Mesendoderm (in vitro differentiated cells): ENCODE data around the gene SPRTN.

Source experiments
- DNase-seq: peaks from one replicate; pipeline ENCODE4 v3.0.0; 2013
- H2AK5ac ChIP-seq: 2 replicates; pipeline ENCODE4 v1.6.1; 2013; ENCODE audit warnings: low read length, inconsistent platforms
- H2BK120ac ChIP-seq: 2 replicates; pipeline ENCODE4 v1.6.1; 2013; ENCODE audit warnings: low read depth, mild to moderate bottlenecking, low read length, moderate library complexity, mixed read lengths
- H2BK15ac ChIP-seq: replicated peaks from 2 replicates; pipeline ENCODE4 v1.6.1; 2013; ENCODE audit warnings: low read depth, mild to moderate bottlenecking, moderate library complexity
- H2BK5ac ChIP-seq: 2 replicates; pipeline ENCODE4 v1.6.1; 2013; ENCODE audit warnings: low read length, inconsistent platforms
- H3K18ac ChIP-seq: 2 replicates; pipeline ENCODE4 v1.6.1; 2013; ENCODE audit warnings: mild to moderate bottlenecking, low read length, mixed read lengths
- H3K23ac ChIP-seq: one replicate; pipeline ENCODE4 v1.6.1; 2013; ENCODE audit warnings: low read length
- H3K27ac ChIP-seq: 2 replicates; pipeline ENCODE4 v1.5.1; 2013; ENCODE audit warnings: low read depth, mild to moderate bottlenecking, inconsistent platforms, low read length, moderate library complexity
- H3K27me3 ChIP-seq: 2 replicates; pipeline ENCODE4 v1.6.1; 2013; ENCODE audit warnings: low read length, control low read depth, mild to moderate bottlenecking, inconsistent platforms; ENCODE audit not compliant: insufficient read depth, poor library complexity
- H3K36me3 ChIP-seq: 2 replicates; pipeline ENCODE4 v1.6.1; 2013; ENCODE audit warnings: low read length, inconsistent platforms; ENCODE audit not compliant: control insufficient read depth, insufficient read depth
- H3K4ac ChIP-seq: one replicate; pipeline ENCODE4 v1.6.1; 2013; ENCODE audit warnings: low read depth, mild to moderate bottlenecking, low read length, moderate library complexity
- H3K4me1 ChIP-seq: 2 replicates; pipeline ENCODE4 v1.6.1; 2013; ENCODE audit warnings: low read depth, low read length, inconsistent platforms; ENCODE audit not compliant: control insufficient read depth
- H3K4me2 ChIP-seq: 2 replicates; pipeline ENCODE4 v1.6.1; 2013; ENCODE audit warnings: low read length
- H3K4me3 ChIP-seq: 2 replicates; pipeline ENCODE4 v1.5.1; 2013; ENCODE audit warnings: mild to moderate bottlenecking, low read length
- H3K56ac ChIP-seq: one replicate; pipeline ENCODE4 v1.6.1; 2013; ENCODE audit warnings: low read length
- H3K79me1 ChIP-seq: 2 replicates; pipeline ENCODE4 v1.6.1; 2013; ENCODE audit warnings: low read length, inconsistent platforms
- H3K79me2 ChIP-seq: 2 replicates; pipeline ENCODE4 v1.6.1; 2013; ENCODE audit warnings: mild to moderate bottlenecking, low read length; ENCODE audit not compliant: control insufficient read depth, insufficient read depth
- H3K9ac ChIP-seq: 2 replicates; pipeline ENCODE4 v1.6.1; 2013; ENCODE audit warnings: low read length, inconsistent platforms
- H4K5ac ChIP-seq: one replicate; pipeline ENCODE4 v1.6.1; 2013; ENCODE audit warnings: low read length
- H4K8ac ChIP-seq: one replicate; pipeline ENCODE4 v1.6.1; 2013; ENCODE audit warnings: low read depth, mild to moderate bottlenecking, control low read depth, low read length, moderate library complexity
- WGBS: extraction: QIAGEN DNeasy Blood & Tissue Kit; methylation state at CpG from one replicate; pipeline ENCODE4 v1.1.7; 2013; ENCODE audit warnings: low lambda C conversion rate, missing lambda C conversion rate; ENCODE audit not compliant: insufficient coverage; ENCODE audit errors: extremely low coverage; 5-methylcytosine and 5-hydroxymethylcytosine counted together

Gene SPRTN

DNA sequence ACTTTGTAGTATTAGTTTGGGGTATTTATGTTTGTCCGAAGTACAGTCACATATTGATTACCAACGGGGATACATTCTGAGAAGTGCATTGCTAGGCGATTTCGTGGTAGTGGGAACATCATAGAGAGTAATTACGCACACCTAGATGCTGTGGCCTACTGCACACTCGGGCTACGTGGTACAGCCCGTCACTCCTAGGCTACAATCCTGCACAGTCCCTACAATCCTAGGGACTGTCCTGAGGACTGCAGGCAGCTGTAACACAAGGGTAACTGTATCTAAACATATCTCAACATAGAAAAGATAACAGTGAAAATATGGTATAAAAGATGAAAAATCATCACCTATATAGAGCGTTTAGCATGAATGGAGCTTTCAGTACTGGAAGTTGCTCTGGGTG is 19.0 kb upstream of the SPRTN start:
- Histone ChIP-seq H3K4ac (no peak overlapping the region), H2BK120ac (no peak overlapping the region), H3K23ac (no peak overlapping the region), H3K4me1 (no peaks in the 10 kb centered on the region), H3K27me3 (no peaks in the 10 kb centered on the region), H3K9ac (no peak overlapping the region), H2BK5ac (no peak overlapping the region), H3K79me1 (no peaks in the 10 kb centered on the region), H3K27ac (no peak overlapping the region), H3K4me2 (no peak overlapping the region), H3K4me3 (no peak overlapping the region), H4K8ac (no peak overlapping the region), H4K5ac (no peak overlapping the region), H2AK5ac (no peak overlapping the region), H3K18ac (no peak overlapping the region), H3K56ac (no peak overlapping the region), H3K79me2 (no peaks in the 10 kb centered on the region), H3K36me3 (no peaks in the 10 kb centered on the region), H2BK15ac (no peak overlapping the region)
- WGBS: no CpG with 5 or more reads among the region's 9 CpGs
- no peak for DNase-seq

DNA sequence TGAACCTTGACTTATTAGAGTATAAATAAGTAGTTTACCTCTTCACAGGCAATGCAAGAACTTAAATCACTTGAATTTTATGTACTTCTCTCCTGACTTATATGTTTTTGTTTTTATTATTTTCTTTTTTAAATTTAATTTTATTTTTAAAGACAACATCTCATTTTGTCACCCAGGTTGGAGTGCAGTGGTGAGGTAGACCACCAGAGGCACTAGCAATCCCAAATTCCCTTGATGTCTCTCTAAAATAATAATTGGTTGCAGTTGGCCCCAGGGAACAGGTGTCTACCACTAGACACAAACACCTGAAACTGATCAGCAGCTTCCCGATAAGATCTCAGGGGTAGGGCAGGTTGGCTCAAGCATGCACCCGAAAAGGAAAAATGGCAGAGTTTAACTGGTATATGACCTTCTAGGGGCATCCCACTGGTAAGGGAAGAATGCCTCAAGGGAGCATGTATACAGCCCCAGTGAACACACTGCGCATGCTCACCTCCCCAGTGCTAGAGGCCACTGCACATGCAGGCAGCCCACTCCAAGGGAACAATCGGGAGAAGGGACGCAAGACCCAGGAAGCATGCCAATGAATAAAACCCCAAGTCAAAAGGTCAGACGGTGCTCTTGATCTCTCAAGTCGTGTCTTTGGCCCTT is 15.1 kb upstream of the SPRTN start:
- Histone ChIP-seq H3K4me3 (no peak overlapping the region), H3K4me2 (no peak overlapping the region), H3K23ac (no peak overlapping the region), H3K56ac (no peak overlapping the region), H3K18ac (no peak overlapping the region), H3K27me3 (no peaks in the 10 kb centered on the region), H3K36me3 (no peaks in the 10 kb centered on the region), H2BK15ac (no peak overlapping the region), H4K5ac (no peak overlapping the region), H3K79me2 (no peaks in the 10 kb centered on the region), H2AK5ac (no peak overlapping the region), H3K27ac (no peak overlapping the region), H3K9ac (no peak overlapping the region), H2BK5ac (no peak overlapping the region), H3K79me1 (no peaks in the 10 kb centered on the region), H4K8ac (no peak overlapping the region), H2BK120ac (no peak overlapping the region), H3K4me1 (no peaks in the 10 kb centered on the region), H3K4ac (no peak overlapping the region)
- no CpG with 5 or more reads among the region's 7 CpGs for WGBS
- no peak for DNase-seq

DNA sequence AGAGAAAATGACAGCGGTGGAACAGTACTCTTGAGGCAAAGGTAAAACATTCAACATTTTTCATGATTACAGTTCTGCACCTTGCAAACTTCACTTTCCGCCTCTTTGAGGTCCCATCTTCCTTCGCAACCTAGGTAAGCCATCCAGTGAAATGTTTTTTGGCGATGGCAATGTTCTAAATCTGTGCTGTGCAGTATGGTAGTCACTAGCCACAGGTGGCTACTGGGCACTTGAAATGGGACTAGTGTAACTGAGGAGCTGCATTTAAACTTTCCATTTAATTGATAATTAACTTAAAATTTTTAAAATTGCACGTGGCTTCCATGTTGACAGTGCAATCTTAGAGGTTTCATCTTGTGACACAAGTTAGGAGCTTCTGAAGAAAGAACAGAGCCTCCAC is 13.4 kb upstream of the SPRTN start:
- H4K5ac ChIP-seq: no peak overlapping the region
- H3K27ac ChIP-seq: no peak overlapping the region
- no peak overlapping the region for H3K18ac ChIP-seq
- H3K4me3 ChIP-seq: no peak overlapping the region
- H3K56ac ChIP-seq: no peak overlapping the region
- H3K4me2 ChIP-seq: no peak overlapping the region
- H3K4ac ChIP-seq: no peak overlapping the region
- H2BK120ac ChIP-seq: no peak overlapping the region
- no peak overlapping the region for H4K8ac ChIP-seq
- H2BK15ac ChIP-seq: no peak overlapping the region
- no peaks in the 10 kb centered on the region for H3K27me3 ChIP-seq
- no peaks in the 10 kb centered on the region for H3K36me3 ChIP-seq
- no peak overlapping the region for H2AK5ac ChIP-seq
- DNase-seq: no peak
- no CpG with 5 or more reads among the region's 5 CpGs for WGBS
- no peaks in the 10 kb centered on the region for H3K79me2 ChIP-seq
- no peaks in the 10 kb centered on the region for H3K4me1 ChIP-seq
- no peaks in the 10 kb centered on the region for H3K79me1 ChIP-seq
- no peak overlapping the region for H3K9ac ChIP-seq
- no peak overlapping the region for H2BK5ac ChIP-seq
- no peak overlapping the region for H3K23ac ChIP-seq

DNA sequence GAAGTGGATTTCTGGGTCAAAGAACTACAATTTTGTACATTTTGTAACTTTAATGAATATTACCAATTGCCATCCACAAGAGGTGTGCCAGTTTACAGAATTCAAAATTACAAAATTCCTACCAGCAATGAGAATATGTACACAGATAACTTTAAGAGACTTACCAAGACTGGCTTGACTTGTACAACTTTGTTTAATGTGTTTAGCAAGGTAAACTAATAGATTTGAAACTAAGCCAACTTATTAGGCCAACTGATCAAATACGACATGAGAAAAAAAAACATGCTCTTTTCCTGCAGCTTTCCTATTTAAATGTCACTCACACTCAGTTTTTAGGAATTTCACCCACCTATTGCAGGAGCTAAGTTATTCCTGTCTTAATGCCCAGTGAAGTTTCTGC is 11.8 kb upstream of the SPRTN start:
- Histone ChIP-seq H2BK120ac (no peak overlapping the region), H3K27ac (no peak overlapping the region), H3K4me1 (no peaks in the 10 kb centered on the region), H3K9ac (no peak overlapping the region), H3K4ac (no peak overlapping the region), H3K23ac (no peak overlapping the region), H2AK5ac (no peak overlapping the region), H4K8ac (no peak overlapping the region), H3K4me3 (no peak overlapping the region), H2BK5ac (no peak overlapping the region), H3K4me2 (no peak overlapping the region), H4K5ac (no peak overlapping the region), H3K36me3 (no peaks in the 10 kb centered on the region), H3K56ac (no peak overlapping the region), H2BK15ac (no peak overlapping the region), H3K27me3 (no peaks in the 10 kb centered on the region), H3K79me2 (no peaks in the 10 kb centered on the region), H3K18ac (no peak overlapping the region), H3K79me1 (no peaks in the 10 kb centered on the region)
- WGBS: no CpG with 5 or more reads among the region's 1 CpG
- no peak for DNase-seq

DNA sequence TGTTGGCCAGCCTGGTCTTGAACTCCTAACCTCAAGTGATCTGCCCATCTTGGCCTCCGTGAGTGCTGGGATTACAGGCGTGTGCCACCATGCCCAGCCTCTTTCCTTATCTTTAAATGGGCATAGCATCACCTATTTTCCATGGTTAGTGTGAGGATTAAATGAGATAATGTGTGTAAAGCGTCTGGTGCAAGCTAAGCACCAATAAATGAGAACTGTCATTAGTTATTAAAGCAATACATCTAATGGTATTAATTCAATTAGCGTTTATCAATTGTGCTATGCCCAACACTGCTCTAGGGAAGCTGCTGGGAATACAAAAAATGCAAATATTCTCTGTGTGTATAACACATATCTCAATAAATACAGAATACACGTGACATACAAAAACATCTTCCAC is 10.5 kb upstream of the SPRTN start:
- Histone ChIP-seq H3K4me3 (no peak overlapping the region), H3K23ac (no peak overlapping the region), H4K8ac (no peak overlapping the region), H3K27me3 (no peaks in the 10 kb centered on the region), H3K4me2 (no peak overlapping the region), H3K4me1 (no peaks in the 10 kb centered on the region), H3K4ac (no peak overlapping the region), H2BK120ac (no peak overlapping the region), H3K9ac (no peak overlapping the region), H3K18ac (no peak overlapping the region), H4K5ac (no peak overlapping the region), H2BK5ac (no peak overlapping the region), H3K27ac (no peak overlapping the region), H3K56ac (no peak overlapping the region), H2BK15ac (no peak overlapping the region), H3K79me2 (no peaks in the 10 kb centered on the region), H3K79me1 (peaks cover 2% of the 10 kb centered on the region), H2AK5ac (no peak overlapping the region), H3K36me3 (no peaks in the 10 kb centered on the region)
- DNase-seq: no peak
- WGBS: no CpG with 5 or more reads among the region's 5 CpGs

DNA sequence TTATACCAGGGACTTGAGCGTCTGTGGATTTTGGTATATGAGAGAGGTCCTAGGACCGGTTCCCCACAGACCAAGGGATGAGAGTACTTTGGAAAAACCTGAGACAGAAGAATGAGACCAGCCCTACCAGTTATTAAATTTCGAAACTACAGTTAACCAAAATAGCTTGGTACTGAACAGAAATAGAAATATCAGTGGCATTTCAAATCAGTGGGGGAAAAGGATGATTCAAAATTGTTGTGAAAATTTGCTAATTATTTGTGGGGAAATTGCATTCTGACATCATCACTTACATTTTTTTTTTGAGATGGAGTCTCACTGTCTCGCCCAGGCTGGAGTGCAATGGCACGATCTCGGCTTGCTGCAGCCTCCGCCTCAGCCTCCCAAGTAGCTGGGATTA is 8.6 kb upstream of the SPRTN start:
- H3K27ac ChIP-seq: no peak overlapping the region
- H2BK120ac ChIP-seq: no peak overlapping the region
- no peak overlapping the region for H2AK5ac ChIP-seq
- no peak overlapping the region for H3K18ac ChIP-seq
- H3K79me1 ChIP-seq: peaks cover 2% of the 10 kb centered on the region
- H4K8ac ChIP-seq: no peak overlapping the region
- no peak overlapping the region for H3K4me2 ChIP-seq
- peaks cover 4% of the 10 kb centered on the region for H3K79me2 ChIP-seq
- WGBS: no CpG with 5 or more reads among the region's 7 CpGs
- no peak overlapping the region for H3K4me3 ChIP-seq
- no peak overlapping the region for H3K4ac ChIP-seq
- H2BK5ac ChIP-seq: no peak overlapping the region
- H3K9ac ChIP-seq: no peak overlapping the region
- H3K23ac ChIP-seq: no peak overlapping the region
- no peak overlapping the region for H2BK15ac ChIP-seq
- no peak overlapping the region for H4K5ac ChIP-seq
- DNase-seq: no peak
- no peaks in the 10 kb centered on the region for H3K27me3 ChIP-seq
- H3K56ac ChIP-seq: no peak overlapping the region
- H3K36me3 ChIP-seq: no peaks in the 10 kb centered on the region
- H3K4me1 ChIP-seq: no peaks in the 10 kb centered on the region
